Thyroid gland (tissue), 4 donors: ENCODE results near the gene SERPINI2. TPM values are rescaled to one million over a fixed set of nuclear protein-coding genes. Genes with fewer than 3 reads are reported as not detected.
A peak's percentile ranks its signal among the peaks of the same experiment; 100 is the strongest.

Source experiments
- DNase-seq, 2 donors: peaks; one replicate each; pipeline ENCODE4 v3.0.0-alpha.2; 2019
- H3K27ac ChIP-seq, 3 donors: fragments of 200-600 bp; sonication (generic); 1 replicate in 2 of 3; 2 replicates in 1 of 3; pipeline ENCODE4 v1.5.1; 2016 to 2019; ENCODE audit warnings: mild to moderate bottlenecking in 1 of 3, moderate library complexity in 1 of 3
- H3K27me3 ChIP-seq: fragments of 200-600 bp; sonication (generic); one replicate; pipeline ENCODE4 v1.5.1; 2019
- H3K36me3 ChIP-seq, 2 donors: fragments of 200-600 bp; sonication (generic); one replicate each; pipeline ENCODE4 v1.5.1; 2016 to 2019
- H3K4me1 ChIP-seq, 2 donors: fragments of 200-600 bp; sonication (generic); one replicate each; pipeline ENCODE4 v1.5.1; 2017 to 2019
- H3K4me3 ChIP-seq, 3 donors: fragments of 200-600 bp; sonication (generic); replicated peaks in 1 of 3; 1 replicate in 2 of 3; 2 replicates in 1 of 3; pipeline ENCODE4 v1.5.1; 2016; ENCODE audit warnings: mild to moderate bottlenecking in 1 of 3
- H3K9me3 ChIP-seq: fragments of 200-600 bp; sonication (generic); one replicate; pipeline ENCODE4 v1.5.1; 2017
- POLR2A ChIP-seq, 2 donors: fragments of 450-650 bp; IDR thresholded peaks; one replicate each; pipeline ENCODE4 v1.6.1; 2017; ENCODE audit warnings: antibody characterized with exemption in 2 of 2, mild to moderate bottlenecking in 2 of 2, moderate library complexity in 1 of 2
- WGBS, 2 donors: methylation state at CpG; one replicate each; pipeline ENCODE4 v1.1.5; 2017; 5-methylcytosine and 5-hydroxymethylcytosine counted together
- intact Hi-C: fragments of 100-400 bp; cut with DNase I; formaldehyde crosslinking; loops from one replicate; pipeline ENCODE4 v1.15.1; 2023
- total RNA-seq, 4 donors: library from RNA; depleted of rRNA; stranded (reverse); fragments of >200 nt; gene quantifications; one replicate each; pipeline ENCODE4 v1.2.3, GENCODE V29; 2016
- TF ChIP-seq, protein P1 (sequence below), 6 experiments: fragments of 200-600 bp in 3 of 6; fragments of 450-650 bp in 3 of 6; sonication (generic) in 3 of 6; IDR thresholded peaks; one replicate each; pipeline ENCODE4 v1.5.1; 2016 to 2019; ENCODE audit warnings: antibody characterized with exemption in 6 of 6, mild to moderate bottlenecking in 2 of 6, inconsistent platforms in 1 of 6, moderate library complexity in 1 of 6

The SERPINI2 gene
- total RNA-seq, 4 donors from 2014 or later, result not detected

- no peaks in the 10 kb centered on the region for H3K9me3 ChIP-seq
- WGBS, 2 donors, result 59 to 78% methylated on average over 1 of the region's 1 CpG
- TF ChIP-seq, protein P1, sequence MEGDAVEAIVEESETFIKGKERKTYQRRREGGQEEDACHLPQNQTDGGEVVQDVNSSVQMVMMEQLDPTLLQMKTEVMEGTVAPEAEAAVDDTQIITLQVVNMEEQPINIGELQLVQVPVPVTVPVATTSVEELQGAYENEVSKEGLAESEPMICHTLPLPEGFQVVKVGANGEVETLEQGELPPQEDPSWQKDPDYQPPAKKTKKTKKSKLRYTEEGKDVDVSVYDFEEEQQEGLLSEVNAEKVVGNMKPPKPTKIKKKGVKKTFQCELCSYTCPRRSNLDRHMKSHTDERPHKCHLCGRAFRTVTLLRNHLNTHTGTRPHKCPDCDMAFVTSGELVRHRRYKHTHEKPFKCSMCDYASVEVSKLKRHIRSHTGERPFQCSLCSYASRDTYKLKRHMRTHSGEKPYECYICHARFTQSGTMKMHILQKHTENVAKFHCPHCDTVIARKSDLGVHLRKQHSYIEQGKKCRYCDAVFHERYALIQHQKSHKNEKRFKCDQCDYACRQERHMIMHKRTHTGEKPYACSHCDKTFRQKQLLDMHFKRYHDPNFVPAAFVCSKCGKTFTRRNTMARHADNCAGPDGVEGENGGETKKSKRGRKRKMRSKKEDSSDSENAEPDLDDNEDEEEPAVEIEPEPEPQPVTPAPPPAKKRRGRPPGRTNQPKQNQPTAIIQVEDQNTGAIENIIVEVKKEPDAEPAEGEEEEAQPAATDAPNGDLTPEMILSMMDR (IDR thresholded peaks at IDR 0.05), result no peak
- no peak for TF ChIP-seq POLR2A (IDR thresholded peaks at IDR 0.05)
- H3K27me3 ChIP-seq, result no peaks in the 10 kb centered on the region
- H3K36me3 ChIP-seq, result no peaks in the 10 kb centered on the region
- no peak overlapping the region for H3K27ac ChIP-seq
- no peak for DNase-seq
- intact Hi-C loops, result no loop called here
- H3K4me3 ChIP-seq, result no peak overlapping the region
- H3K4me1 ChIP-seq, result no peaks in the 10 kb centered on the region
Observed at GRCh38 chr3:167409611-167410010, 64.2 kb downstream of the SERPINI2 start.

- Histone ChIP-seq H3K9me3 (no peaks in the 10 kb centered on the region), H3K27me3 (no peaks in the 10 kb centered on the region), H3K4me1 (no peaks in the 10 kb centered on the region), H3K36me3 (no peaks in the 10 kb centered on the region), H3K27ac (no peak overlapping the region), H3K4me3 (no peak overlapping the region)
- 67 to 70% methylated on average over 3 of the region's 3 CpGs for whole genome bisulfite sequencing, 2 donors
- intact Hi-C loops, result no loop called here
- no peak for TF ChIP-seq POLR2A (IDR thresholded peaks at IDR 0.05)
- TF ChIP-seq, protein P1 (IDR thresholded peaks at IDR 0.05), result peak in 1 of 6 experiments; percentile 24
- peak; percentile 10 to 19 for DNase-seq
Observed at GRCh38 chr3:167406876-167407492, 66.9 kb downstream of the SERPINI2 start.

- H3K27ac ChIP-seq, result no peak overlapping the region
- H3K36me3 ChIP-seq, result no peaks in the 10 kb centered on the region
- H3K9me3 ChIP-seq, result no peaks in the 10 kb centered on the region
- DNase-seq, result no peak
- TF ChIP-seq POLR2A (IDR thresholded peaks at IDR 0.05), result no peak
- TF ChIP-seq, protein P1 (IDR thresholded peaks at IDR 0.05), result no peak
- 26 to 30% methylated on average over 1 of the region's 1 CpG for WGBS, 2 donors
- intact Hi-C loops, result no loop called here
- no peaks in the 10 kb centered on the region for H3K4me1 ChIP-seq
- H3K4me3 ChIP-seq, result no peak overlapping the region
- H3K27me3 ChIP-seq, result no peaks in the 10 kb centered on the region
Observed at GRCh38 chr3:167397826-167398225, 76.0 kb downstream of the SERPINI2 start.

DNA sequence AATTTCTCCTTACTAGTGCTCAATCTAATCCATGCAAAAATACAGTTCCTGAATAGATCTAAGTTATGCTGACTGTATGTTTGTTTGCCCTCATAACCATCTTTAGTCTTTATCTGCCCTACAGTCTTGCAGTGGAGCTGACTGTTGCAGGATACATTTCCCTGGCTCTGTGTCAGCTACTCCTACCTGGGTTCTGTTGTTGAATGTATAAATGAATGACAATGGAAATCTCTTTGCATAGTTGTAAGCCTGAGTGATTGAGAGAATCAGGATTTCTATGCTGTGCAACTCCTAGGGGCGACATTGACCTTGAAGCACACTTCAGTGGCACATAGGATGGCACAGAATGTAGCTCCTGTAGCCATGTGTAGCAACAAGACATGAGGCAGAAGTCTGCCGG is 77.8 kb downstream of the SERPINI2 start:
- TF ChIP-seq, protein P1 (IDR thresholded peaks at IDR 0.05), result no peak
- no peak for TF ChIP-seq POLR2A (IDR thresholded peaks at IDR 0.05)
- H3K4me1 ChIP-seq, result no peaks in the 10 kb centered on the region
- 73 to 83% methylated on average over 2 of the region's 2 CpGs for WGBS, 2 donors
- H3K9me3 ChIP-seq, result no peaks in the 10 kb centered on the region
- H3K4me3 ChIP-seq, result no peak overlapping the region
- H3K27ac ChIP-seq, result no peak overlapping the region
- no peaks in the 10 kb centered on the region for H3K36me3 ChIP-seq
- intact Hi-C loops, result no loop called here
- no peak for DNase-seq
- H3K27me3 ChIP-seq, result no peaks in the 10 kb centered on the region

DNA sequence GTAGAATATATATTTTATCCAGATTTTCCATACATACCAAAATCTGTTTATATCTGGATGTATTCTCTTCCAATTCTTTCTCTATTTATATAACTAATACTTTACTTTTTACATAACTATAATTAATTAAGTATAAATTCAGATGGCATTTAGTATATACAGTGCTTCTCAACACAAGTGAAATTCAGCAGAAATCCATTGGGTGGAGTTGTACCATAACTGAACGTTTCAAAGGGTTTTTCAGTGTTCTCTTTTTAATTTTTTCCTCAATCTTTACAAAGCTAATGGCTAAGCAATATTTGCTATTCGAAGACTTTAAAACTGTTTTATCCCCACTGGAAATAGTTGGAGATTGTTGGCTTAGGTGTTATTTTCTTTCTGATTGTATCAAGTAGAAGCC is 79.8 kb downstream of the SERPINI2 start:
- no peak for TF ChIP-seq POLR2A (IDR thresholded peaks at IDR 0.05)
- Histone ChIP-seq H3K27ac (no peak overlapping the region), H3K4me1 (no peaks in the 10 kb centered on the region), H3K9me3 (no peaks in the 10 kb centered on the region), H3K36me3 (no peaks in the 10 kb centered on the region), H3K27me3 (no peaks in the 10 kb centered on the region), H3K4me3 (no peak overlapping the region)
- no peak for DNase-seq
- WGBS, 2 donors, result 43 to 47% methylated on average over 2 of the region's 2 CpGs
- intact Hi-C loops, result no loop called here

Other genes with a start within 250 kb of the SERPINI2 start
- not detected for gene ZBBX, start 93.7 kb downstream of the SERPINI2 start, total RNA-seq
- 1 to 10 TPM in 3 of 4 donors, under 1 TPM in 1; 0.56 to 2.2 (median 1.6) TPM for gene WDR49, start 179.9 kb upstream of the SERPINI2 start, total RNA-seq